HG02610 (cell line): ENCODE results near the gene TREML2.
"Not testable (repeated sequence)": the region's sequence is repeated elsewhere in the genome, so short reads cannot be mapped to it uniquely, and the experiment has no call there.

Experiments
- ATAC-seq: cut with Tn5 transposase; IDR thresholded peaks from one replicate; pipeline ENCODE4 v1.9.1; 2021; ENCODE audit warnings: mild to moderate bottlenecking, moderate library complexity; ENCODE audit not compliant: unreplicated experiment

The TREML2 gene

DNA sequence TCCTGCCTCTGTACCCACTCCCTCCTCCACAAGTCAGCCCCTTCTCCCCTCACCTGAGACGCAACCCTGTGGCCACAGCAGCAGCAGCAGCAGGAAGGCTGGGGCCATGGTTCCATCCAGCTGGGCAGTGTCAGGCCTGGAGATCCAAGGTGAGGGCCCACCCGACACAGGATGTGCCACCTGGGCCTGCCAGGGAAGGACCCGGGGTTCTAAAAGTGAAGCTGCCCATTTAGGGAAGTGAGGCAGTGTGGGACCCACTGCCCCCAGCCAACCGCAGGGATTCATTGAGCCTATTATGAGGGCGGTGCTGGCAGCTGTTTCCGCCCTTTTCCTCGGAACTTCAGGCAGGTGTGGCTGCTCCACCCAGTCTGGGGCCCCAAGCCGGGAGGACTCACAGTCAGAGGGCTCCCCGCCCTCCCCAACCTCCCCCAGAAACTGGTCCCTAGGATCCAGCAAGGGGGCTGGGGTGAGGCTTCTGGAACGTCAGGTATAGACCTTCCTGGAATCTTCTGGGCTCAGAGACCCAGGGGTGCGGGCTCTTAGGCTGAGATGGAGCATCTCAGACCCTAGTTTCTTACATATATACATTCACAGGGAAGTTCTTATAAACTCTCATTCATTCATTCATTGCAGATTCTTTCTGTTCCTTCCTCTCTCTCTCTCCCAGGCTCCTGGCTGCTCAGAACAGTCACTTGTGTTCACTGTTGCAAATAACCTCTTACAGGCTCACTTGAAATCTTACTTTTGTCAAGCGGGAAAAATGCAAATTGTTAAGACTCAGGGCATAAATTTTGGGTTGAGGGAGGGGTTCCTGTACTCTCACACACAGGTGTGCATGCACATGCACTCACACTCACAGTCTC is at the start of gene TREML2:
Gene TREML2, minus strand, starts transcription at position 249 of the 863 bp plus-strand sequence. Its CDS starts 141 bp downstream, at position 108.
- no peak for ATAC-seq

DNA sequence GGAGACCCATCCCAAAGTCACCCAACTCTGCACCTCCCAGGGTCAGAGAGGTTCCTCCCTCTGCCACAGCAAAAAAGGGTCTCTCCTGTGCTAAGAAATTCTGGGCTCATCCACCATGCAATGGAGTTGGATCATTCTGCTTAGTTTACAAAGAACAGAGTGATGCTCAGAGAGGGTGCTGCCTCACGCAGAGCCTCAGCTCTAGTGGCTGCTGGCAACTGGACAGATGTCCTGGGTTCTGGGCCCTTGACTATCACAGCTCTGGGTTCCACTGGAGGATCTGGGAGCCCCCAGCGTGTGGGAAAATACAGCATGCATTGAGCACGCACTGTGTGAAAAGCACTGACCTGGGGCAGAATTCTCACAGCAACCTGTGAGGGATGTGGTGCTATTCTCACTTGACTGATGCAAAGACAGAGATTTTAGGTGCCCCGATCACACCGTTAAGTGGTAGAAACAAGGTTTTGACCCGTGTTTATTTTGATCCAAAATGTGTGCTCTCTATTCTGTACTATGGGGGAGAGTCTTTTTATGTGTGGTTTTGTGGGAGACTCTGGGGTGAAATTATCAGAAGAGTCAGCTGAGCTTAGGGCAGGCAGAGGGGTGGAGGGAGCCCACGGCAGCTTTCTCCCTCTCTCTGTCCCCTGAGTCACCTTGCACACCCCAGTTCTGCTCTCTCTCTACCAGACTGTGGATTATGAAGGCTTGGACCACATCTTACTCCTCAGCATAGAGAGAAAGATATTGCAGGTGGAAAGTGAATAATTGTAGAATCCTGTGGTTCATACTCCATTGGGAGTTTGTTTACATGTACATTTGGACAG is 47.1 kb upstream of the TREML2 start:
- no peak for ATAC-seq

GRCh38 chr6:41247288-41247865 is 46.4 kb upstream of the TREML2 start:
- ATAC-seq = no peak

DNA sequence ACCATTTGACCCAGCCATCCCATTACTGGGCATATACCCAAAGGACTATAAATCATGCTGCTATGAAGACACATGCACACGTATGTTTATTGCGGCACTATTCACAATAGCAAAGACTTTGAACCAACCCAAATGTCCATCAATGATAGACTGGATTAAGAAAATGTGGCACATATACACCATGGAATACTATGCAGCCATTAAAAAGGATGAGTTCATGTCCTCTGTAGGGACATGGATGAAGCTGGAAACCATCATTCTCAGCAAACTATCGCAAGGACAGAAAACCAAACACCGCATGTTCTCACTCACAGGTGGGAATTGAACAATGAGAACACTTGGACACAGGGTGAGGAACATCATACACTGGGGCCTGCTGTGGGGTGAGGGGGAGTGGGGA is 45.6 kb upstream of the TREML2 start:
- not testable (repeated sequence) for ATAC-seq

DNA sequence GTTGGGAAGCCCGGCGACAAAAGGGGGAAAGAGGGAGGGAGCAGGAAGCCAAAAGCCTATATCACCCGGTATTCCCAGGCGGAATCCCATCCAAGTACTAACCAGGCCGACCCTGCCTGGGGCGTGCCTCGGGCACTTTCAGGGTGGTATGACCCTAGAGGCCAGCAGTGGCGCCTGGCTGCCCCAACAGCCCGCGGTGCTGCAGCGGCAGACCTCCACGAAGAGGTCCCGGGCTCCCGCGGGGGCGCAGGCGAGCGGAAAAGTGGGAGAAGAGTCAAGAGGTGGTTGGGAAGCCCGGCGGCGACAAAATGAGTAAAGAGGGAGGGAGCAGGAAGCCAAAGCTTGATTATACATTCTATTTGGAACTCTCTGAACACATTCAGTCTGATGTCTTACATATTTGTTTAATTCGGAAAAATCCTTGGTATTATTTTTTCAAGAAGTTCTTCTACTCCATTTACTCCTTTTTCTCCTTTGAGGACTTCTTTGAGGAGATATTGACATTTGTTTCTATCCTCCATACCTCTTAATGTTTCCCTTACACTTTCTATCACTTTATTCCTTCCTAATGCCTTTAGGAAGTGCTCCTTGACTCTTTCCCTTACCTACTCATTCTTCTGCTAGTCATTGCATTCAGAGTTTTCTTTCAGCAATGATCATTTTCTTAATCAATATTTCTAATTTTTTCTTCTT is 38.7 kb upstream of the TREML2 start:
- no peak for ATAC-seq

GRCh38 chr6:41237128-41237527 is 36.2 kb upstream of the TREML2 start:
- ATAC-seq = no peak

DNA sequence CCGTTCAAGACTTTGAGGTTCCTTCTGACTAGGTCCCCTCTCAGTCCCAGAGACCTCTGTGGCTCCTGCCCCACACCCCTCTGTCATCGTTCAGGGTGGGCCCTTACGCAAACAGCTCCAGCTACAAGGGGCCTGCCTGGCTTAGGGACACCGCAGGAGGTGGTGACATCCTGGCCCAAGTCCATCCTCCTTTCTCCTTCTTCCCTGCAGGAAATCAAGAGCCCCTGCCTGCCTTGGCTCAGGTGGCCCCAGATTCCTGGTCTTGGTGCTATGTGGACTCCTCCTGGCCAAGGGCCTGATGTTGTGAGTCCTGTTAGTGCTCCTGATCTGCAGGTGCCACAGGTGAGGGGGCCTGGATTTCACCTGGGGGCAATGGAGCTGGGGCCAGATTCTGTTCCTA is 35.3 kb upstream of the TREML2 start:
- ATAC-seq = no peak

- ATAC-seq = no peak
Observed at GRCh38 chr6:41232667-41233066, 31.7 kb upstream of the TREML2 start.

- no peak for ATAC-seq
Observed at GRCh38 chr6:41231246-41231645, 30.3 kb upstream of the TREML2 start.

GRCh38 chr6:41229721-41230120 is 28.8 kb upstream of the TREML2 start:
- no peak for ATAC-seq

DNA sequence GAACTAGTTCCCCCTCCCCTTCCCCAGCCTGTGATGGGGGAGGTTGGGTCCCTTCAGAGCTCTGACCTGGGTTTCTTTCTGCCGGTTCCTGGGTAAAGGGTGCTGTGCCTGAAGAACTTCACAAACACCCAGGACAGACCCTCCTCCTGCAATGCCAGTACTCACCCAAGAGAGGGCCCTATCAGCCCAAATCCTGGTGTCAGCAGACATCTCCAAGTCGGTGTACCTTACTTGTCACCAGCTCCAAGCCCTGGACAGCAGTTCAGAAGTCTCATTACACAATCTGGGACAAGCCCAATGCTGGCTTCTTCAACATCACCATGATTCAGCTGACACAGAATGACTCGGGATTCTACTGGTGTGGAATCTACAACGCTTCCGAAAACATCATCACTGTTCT is 27.7 kb upstream of the TREML2 start:
- no peak for ATAC-seq

GRCh38 chr6:41228096-41228495 is 27.1 kb upstream of the TREML2 start, which contains the start of gene TREML4:
TSS of gene TREML4 (plus strand) at chr6:41228349. CDS start at chr6:41228428, 79 bp downstream.
- ATAC-seq = no peak

DNA sequence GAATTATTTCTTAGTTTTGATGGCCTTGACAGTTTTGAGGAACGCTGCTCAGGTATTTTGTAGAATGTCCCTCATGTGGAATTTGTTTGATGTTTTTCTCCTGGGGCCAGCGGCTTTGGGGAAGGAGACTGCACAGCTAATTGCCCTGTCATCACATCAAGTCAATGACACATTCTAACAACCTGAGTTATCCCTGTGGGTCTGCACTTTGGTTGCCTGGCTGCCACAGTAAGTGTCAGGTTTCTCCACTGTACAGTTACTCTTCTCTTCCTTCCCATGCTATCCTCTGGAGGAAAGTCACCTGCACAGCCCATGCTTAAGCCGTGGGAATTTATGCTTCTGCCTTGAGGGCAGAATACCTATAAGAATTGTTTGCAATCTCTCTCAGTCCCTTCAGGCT is 25.8 kb upstream of the TREML2 start:
- no peak for ATAC-seq

DNA sequence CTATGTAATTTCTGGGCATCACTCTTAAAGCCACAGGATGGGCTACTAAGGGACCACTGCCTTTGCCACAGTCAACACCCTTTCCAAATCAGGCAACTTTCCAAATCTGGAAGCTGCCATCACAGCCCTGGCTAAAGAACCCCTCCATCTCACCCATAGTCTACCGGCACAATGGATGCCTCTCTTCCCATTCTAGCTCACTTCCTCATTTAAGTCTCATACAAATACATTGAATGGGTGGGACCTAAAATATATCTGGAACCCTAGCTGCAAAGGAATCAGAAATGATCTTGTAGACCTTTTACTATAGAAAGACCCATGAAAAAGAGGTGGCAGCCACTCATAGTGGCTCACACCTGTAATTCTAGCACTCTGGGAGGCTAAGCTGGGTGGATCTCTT is 23.9 kb upstream of the TREML2 start:
- ATAC-seq = no peak

GRCh38 chr6:41222513-41222912 is 21.6 kb upstream of the TREML2 start:
- ATAC-seq = no peak

GRCh38 chr6:41222045-41222444 is 21.1 kb upstream of the TREML2 start:
- no peak for ATAC-seq

- ATAC-seq = no peak
Observed at GRCh38 chr6:41216616-41217015, 15.7 kb upstream of the TREML2 start.

- no peak for ATAC-seq
Observed at GRCh38 chr6:41215777-41216176, 14.8 kb upstream of the TREML2 start.

- no peak for ATAC-seq
Observed at GRCh38 chr6:41214559-41215238, 13.8 kb upstream of the TREML2 start.

GRCh38 chr6:41209547-41210320 is 8.8 kb upstream of the TREML2 start:
- ATAC-seq = no peak
